ENCODE results near the gene C1orf74.

DNA sequence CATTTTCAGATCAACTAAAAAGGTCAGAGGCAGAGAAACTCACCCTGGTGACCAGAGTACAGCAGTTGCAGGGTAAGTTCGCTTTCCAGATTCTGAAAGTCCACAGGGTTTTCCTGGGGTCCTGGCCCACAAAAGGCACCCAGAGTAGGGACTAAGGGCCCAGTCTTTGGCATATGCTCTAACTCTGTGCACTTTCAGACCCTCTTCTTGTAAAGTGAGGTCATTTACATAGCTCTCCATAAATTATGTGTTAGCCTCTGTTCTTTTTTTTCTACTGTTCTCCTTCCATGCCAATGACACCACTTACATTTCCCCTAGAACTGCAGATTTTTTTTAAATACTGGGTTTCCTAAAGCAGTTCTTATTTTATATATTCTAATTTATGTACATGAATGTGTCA, 6.3 kb downstream of the C1orf74 start:
- TF ChIP-seq, protein P1, sequence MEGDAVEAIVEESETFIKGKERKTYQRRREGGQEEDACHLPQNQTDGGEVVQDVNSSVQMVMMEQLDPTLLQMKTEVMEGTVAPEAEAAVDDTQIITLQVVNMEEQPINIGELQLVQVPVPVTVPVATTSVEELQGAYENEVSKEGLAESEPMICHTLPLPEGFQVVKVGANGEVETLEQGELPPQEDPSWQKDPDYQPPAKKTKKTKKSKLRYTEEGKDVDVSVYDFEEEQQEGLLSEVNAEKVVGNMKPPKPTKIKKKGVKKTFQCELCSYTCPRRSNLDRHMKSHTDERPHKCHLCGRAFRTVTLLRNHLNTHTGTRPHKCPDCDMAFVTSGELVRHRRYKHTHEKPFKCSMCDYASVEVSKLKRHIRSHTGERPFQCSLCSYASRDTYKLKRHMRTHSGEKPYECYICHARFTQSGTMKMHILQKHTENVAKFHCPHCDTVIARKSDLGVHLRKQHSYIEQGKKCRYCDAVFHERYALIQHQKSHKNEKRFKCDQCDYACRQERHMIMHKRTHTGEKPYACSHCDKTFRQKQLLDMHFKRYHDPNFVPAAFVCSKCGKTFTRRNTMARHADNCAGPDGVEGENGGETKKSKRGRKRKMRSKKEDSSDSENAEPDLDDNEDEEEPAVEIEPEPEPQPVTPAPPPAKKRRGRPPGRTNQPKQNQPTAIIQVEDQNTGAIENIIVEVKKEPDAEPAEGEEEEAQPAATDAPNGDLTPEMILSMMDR (IDR thresholded peaks at IDR 0.05; ENCODE audit: low read depth, low read length, missing input control): no peak
- TF ChIP-seq TAF1 (conservative IDR thresholded peaks at IDR 0.05) (no peak), RAD21 (IDR thresholded peaks at IDR 0.05) (no peak), SP1 (IDR thresholded peaks at IDR 0.05) (no peak), JUND (IDR thresholded peaks at IDR 0.05) (no peak), HNF4A (conservative IDR thresholded peaks at IDR 0.05) (no peak), GABPA (IDR thresholded peaks at IDR 0.05 in 1 of 2, conservative IDR thresholded peaks at IDR 0.05 in 1 of 2) (no peak), YY1 (IDR thresholded peaks at IDR 0.05) (no peak), HNF4G (IDR thresholded peaks at IDR 0.05) (no peak)
- TF ChIP-seq, protein P2, sequence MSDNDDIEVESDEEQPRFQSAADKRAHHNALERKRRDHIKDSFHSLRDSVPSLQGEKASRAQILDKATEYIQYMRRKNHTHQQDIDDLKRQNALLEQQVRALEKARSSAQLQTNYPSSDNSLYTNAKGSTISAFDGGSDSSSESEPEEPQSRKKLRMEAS (IDR thresholded peaks at IDR 0.05): no peak
- TF ChIP-seq, protein P3, sequence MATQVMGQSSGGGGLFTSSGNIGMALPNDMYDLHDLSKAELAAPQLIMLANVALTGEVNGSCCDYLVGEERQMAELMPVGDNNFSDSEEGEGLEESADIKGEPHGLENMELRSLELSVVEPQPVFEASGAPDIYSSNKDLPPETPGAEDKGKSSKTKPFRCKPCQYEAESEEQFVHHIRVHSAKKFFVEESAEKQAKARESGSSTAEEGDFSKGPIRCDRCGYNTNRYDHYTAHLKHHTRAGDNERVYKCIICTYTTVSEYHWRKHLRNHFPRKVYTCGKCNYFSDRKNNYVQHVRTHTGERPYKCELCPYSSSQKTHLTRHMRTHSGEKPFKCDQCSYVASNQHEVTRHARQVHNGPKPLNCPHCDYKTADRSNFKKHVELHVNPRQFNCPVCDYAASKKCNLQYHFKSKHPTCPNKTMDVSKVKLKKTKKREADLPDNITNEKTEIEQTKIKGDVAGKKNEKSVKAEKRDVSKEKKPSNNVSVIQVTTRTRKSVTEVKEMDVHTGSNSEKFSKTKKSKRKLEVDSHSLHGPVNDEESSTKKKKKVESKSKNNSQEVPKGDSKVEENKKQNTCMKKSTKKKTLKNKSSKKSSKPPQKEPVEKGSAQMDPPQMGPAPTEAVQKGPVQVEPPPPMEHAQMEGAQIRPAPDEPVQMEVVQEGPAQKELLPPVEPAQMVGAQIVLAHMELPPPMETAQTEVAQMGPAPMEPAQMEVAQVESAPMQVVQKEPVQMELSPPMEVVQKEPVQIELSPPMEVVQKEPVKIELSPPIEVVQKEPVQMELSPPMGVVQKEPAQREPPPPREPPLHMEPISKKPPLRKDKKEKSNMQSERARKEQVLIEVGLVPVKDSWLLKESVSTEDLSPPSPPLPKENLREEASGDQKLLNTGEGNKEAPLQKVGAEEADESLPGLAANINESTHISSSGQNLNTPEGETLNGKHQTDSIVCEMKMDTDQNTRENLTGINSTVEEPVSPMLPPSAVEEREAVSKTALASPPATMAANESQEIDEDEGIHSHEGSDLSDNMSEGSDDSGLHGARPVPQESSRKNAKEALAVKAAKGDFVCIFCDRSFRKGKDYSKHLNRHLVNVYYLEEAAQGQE (IDR thresholded peaks at IDR 0.05): no peak
- TF ChIP-seq, protein P4, sequence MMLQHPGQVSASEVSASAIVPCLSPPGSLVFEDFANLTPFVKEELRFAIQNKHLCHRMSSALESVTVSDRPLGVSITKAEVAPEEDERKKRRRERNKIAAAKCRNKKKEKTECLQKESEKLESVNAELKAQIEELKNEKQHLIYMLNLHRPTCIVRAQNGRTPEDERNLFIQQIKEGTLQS (IDR thresholded peaks at IDR 0.05): no peak
